Stimulated activated CD4-positive, alpha-beta T cell treated with anti-CD3 and anti-CD28 coated beads, Interleukin-2, amount 100 ng/mL, for 48 hours (primary cell): ENCODE measurements around the gene ARL17A.
"Not testable (repeated sequence)": the region's sequence is repeated elsewhere in the genome, so short reads cannot be mapped to it uniquely, and the experiment has no call there.

Source experiments
- DNase-seq, 2 donors: peaks; one replicate each; pipeline ENCODE4 v3.0.0-alpha.2; 2020

ARL17A gene

DNA sequence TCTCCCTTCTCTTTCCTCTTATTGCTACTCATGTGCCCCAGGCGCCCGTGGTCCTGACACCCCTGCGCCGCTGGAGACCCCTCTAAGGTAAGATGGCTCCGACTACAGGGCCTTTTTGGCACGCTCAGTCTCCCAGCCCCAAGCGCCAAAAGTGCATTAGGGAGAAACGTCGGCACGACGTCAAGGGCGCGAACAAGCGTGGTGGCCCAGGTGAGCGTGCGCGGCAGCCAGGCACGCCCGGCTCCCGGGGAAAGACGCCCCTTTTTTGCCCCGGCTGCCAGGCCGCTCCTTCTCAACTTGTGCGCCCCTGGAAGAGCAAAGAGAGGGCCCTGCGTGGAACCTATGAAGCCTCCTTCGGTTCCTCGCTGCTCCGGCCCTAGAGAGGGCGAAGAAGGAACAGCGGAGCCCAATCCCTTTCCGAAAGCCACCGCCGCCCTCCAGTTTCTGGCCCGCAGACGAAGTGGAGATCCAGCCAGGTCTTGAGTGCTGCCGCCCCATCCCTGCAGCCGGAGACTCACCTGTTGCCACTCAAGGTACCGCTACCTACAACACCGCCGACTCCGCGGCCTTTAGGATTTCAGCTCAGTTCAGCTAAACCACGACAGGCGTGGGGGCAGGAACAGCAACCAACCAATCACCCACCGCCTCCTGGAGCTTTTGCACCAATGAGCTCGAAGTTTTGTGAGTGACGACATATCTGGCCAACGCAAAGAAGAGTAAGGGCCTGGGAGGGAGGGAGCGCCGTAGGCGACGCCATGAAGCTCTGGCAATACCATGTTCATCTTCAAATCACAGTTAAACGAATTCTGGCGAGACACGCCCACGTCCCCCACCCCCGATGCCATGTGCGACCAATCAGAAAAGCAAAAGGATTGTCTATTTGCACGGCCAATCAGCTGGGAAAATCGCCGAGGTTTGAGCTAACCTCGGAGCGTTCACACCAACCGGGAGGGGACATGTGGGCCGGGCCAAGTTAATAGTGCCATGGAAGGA is at the start of gene ARL17A:
Gene ARL17A, minus strand, starts transcription at position 609 of the 993 bp plus-strand sequence. CDS start 3,369 bp downstream, outside the sequence.
- peak; percentile 37 to 61 for DNase-seq

DNA sequence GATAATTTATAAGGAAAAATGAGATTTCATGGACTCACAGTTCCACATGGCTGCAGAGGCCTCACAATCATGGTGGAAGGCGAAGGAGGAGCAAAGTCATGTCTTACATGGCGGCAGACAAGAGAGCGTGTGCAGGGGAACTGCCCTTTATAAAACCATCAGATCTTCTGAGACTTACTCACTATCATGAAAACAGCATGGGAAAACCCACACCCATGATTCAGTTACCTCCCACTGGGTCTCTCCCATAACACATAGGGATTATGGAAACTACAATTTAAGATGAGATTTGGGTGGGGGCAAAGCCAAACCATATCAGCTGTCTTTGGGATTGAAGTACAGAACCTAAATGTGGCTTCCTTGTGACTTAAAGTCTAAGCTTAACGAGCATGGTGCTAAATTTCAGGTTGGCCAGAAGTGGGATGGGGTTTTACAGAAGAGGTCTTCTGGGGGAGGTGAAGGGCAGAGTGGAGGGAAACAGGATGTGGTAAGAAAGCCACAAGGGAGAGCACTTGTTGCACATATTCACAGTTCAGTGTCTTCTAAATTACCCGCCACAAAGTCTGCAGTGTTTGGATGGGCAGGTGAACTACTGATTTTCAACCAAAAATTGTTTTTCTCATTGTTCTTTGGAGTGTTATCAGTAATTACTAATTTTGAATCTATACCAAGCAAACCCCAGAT is 49.4 kb upstream of the ARL17A start:
- not testable (repeated sequence) for DNase-seq

DNA sequence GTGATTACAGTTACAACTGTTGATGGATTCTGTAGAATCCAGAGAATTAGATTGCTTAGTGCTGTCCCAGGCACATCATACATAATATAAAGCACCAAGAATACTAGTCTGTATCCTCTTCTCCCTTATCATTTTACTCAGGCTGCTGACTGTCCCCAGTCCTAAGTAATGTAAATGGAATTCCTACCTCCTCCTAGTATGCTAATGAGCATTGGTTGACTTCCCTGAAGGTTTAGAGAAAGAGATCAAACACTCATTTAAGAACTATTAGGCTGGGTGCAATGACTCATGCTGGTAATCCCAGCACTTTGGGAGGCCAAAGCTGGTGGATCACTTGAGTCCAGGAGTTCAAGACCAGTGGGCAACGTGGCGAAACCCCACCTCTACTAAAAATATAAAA is 48.0 kb upstream of the ARL17A start:
- DNase-seq = not testable (repeated sequence)

DNA sequence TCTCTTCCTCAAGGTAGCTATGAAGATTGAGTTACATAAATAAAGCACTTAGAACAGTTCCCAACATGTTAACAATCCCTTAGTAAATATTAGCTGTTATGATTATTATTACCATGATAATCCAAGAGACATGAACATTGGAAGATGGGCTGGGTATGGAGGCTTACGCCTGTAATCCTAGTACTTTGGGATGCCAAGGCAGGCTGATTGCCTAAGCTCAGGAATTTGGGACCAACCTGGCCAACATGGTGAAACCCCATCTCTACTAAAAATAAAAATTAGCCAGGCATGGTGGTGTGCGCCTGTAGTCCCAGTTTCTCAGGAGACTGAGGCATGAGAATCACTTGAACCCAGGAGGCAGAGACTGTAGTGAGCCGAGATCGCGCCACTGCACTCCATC is 45.2 kb upstream of the ARL17A start:
- not testable (repeated sequence) for DNase-seq

DNA sequence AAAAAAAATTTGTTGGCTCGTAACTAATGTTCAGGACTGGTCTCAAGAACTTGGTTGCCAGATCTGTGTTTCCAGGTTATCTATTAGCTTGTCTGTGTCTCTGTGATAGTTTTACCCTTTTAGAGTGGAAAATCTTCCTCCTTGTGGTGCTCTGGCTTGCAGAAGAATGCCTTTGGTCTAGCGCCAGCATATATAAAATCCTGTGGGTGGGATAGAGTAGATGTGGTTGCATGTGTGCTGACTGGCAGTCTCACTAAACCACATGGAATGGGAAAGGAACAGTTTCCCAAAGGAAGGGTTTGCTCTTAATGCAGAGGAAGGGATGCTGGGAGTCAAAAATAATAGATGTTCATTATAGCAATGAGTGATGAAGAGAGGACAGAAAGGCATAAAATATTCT is 44.3 kb upstream of the ARL17A start:
- DNase-seq = not testable (repeated sequence)

DNA sequence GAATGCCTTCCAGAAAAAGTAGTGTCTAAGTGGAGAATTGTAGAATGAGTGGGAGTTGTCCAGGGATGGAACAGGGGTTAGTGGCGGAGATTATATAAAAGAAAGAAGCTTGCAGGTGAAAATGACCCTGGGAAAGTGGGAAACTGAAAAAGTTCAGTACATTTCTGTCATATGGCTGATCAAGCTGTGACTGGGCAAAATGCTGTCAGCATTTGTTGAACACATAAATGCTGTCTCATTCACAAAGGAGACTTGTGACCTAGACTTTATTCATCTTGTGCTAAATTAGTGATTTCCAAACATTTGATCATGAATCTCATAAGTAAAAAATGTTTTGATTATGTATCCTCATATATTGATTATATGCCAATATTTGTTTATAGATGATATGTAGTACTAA is 39.5 kb upstream of the ARL17A start:
- DNase-seq = not testable (repeated sequence)

DNA sequence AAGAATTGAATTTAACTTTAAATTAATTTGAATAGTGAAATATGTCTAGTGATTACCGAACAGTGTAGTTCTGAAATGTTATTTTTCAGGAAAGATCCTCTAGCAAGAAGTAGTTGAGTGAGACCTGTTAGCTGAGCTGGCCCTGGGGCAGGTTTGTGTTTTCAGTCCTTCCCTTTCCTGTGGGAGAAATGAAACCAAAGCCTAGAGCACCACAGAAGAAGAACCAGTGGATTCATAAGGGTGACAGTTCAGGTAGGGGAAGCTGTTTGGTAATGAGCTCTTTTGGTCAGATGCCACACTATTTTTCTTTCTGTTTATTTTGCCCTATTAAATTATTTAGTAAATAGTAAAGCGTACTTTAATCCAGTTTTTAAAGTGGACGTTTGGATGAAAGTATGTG is 37.6 kb upstream of the ARL17A start:
- DNase-seq = not testable (repeated sequence)

DNA sequence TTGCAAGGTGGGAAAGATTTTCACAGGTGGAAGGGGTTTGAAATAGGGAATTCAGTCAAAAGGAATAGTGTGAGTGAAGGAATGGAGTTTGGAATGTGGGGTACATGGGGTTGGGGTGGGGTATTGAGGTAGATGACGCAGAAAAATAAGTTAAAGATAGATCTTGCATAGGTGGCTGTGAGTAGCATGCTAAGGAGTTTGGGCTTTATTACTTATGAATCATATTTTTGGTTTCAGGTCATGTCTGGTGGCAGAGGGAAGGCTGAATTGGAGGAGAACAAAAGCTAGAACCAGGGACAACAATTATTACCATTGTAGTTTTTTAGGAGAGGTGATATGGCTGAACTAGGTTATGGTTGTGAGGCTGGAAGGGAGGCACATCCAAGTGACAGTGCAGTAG is 34.4 kb upstream of the ARL17A start:
- DNase-seq = not testable (repeated sequence)

DNA sequence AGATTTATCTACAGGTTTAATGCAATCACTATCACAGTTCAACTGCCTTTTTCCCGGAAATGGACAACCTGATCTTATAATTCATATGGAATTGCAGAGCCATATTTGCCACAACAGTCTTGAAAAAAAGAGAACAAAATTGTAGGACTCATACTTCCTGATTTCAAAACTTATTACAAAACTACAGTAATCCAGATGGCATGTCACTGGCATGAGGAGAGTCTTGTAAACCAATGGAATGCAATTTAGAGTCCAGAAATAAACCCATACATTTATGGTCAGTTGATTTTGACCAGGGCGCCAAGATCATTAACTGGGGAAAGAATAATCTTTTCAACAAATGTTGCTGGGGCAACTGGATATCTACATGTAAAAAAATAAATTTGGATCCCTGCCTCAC is 31.8 kb upstream of the ARL17A start:
- DNase-seq = not testable (repeated sequence)

DNA sequence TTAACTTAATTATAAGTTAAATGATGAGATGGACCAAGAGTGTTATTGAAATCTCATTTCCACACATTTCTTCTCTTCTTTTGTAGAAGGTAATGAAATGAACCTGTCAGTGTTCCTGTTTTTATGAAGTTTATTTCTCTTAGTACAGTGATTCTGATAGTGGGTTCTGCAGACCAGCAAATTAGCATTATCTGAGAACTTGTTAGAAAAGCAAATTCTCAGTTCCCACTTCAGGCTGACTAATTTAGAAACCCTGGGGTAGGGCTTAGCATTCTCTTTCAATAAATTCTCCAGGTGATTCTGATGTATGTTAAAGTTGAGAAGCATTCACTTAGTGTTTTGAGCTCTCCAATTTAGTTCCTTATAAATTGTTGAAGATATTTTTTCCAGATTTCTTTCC is 23.6 kb upstream of the ARL17A start:
- DNase-seq = not testable (repeated sequence)

DNA sequence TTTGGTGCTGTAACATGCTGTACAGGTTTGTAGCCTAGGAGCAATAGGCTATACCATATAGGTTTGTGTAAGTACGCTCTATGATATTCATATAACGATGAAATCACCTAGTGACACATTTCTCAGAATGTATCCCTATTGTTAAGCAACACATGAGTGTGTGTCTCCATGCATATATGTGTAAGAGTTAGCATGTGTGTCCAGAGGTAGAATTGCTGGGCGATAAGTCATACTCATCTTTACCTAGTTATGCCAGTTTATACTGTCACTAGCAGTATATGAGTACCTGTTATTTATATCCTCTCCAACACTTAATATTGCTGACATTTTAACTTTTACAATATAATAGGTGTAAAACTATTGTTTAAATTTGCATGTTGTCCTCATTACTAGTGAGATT is 21.3 kb upstream of the ARL17A start:
- DNase-seq = not testable (repeated sequence)

DNA sequence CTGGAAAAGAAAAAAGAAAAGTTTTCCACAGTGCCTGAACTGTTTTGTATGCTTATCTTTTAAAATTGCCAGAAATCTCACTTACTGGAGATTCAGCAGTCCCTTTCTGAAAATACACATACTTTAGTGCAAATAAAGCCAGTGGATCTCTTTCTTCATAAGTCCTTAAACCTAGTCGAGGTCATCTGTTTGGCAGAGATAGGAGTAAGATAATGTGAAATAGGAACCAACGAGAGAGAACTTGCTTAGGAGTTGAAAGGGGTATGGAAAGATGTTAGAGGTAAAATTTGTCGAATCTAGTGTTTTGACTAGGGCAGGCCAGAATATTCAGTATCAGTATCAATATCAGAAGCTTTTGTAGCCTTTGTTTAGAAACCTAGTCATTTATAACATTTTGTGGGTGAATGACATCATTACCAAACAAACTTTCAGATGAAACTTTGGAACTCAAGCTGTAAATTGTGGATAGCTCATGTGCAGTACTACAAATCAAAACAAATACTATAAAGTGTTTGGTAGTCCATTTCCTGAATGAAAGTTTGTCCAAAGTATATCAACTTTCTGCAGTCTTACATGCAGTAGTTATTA is 18.9 kb upstream of the ARL17A start:
- not testable (repeated sequence) for DNase-seq

DNA sequence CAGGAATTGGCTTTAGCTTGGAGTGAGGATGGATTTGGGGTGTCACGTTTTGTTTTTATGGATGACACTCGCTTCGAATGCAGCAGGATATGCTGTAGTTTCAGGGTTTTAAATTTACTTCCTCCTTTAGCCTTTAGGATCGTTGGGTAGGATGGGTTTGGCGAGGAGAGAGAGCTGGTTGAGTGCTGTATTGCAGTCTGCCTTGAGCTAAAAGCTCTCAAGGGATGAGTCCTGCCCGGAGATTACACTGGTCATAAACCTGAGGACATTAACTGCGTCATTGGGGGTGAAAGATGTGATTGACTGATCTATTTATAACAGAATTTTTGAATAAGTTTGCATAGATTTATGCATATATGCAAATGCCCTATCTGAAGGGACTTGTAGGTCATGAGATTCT is 11.8 kb upstream of the ARL17A start:
- DNase-seq = not testable (repeated sequence)

DNA sequence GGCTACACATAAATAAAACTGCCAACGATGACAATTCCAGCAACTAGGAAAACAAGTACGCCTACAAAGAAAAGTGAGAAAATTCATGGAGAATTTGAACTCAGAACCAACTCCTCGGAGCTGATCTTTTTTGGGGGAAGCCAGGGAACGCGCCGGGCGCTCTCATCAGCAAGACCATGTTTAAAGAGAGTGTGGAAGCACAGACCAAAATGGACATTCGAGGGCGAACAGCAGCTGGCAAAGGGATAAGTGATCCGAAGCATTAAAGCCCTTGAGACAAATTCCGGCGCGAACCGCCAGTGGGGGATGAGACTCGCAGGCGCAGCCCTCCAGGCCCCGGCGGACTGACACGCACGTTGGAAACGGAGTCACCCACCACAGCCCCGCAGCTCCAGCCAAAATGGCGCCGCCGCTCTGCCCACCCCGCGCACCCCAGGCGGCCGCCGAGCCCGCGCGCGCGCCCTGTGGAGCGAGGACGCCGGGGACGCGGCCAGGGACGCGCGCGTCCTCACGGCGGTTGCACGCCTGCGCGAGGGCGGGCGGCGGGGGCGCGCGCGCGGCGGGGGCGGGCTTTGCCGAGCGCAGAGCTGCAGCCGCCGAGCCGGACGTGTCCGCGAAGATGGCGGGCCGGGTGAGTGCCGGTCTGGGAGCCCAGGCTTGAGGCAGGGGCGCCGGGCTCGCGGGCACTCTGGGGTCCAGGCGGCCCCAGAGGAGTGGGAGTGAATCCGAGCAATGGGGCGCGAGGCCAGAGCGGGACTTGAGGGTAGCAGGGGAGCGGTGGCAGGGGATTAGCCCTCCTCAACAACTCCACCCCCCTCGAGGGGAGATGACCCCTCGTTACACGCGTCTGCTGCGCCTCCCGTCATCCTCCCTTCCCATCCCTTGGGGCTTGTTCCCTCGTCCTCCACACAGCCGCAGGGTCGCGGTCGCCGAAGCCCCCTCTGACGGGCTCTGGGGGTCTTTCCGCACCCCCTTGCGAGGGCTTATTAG is 11.0 kb upstream of the ARL17A start, which contains the start of gene NSF:
Gene NSF, plus strand, starts transcription at position 513 of the 990 bp plus-strand sequence. Its CDS starts 107 bp downstream, at position 620.
- not testable (repeated sequence) for DNase-seq

DNA sequence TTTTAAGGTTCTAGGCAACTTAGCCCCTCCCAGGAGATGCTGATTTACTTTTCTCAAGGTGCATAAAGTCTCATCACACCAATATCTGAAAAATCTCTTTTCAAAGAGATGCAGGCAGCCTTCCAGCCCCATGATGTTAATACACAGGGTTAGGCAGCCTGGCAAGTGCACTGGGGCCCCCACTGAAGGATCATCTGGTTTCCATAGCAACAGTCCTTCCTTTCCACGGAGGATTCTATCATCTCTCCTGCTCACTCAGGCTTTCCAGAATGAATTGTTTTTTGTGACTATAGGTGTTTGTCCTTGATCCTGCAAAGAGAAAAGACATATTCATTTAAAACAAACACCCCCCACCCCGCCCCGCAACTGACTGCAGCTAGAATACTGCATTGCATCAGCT is 6.0 kb upstream of the ARL17A start:
- DNase-seq = not testable (repeated sequence)

DNA sequence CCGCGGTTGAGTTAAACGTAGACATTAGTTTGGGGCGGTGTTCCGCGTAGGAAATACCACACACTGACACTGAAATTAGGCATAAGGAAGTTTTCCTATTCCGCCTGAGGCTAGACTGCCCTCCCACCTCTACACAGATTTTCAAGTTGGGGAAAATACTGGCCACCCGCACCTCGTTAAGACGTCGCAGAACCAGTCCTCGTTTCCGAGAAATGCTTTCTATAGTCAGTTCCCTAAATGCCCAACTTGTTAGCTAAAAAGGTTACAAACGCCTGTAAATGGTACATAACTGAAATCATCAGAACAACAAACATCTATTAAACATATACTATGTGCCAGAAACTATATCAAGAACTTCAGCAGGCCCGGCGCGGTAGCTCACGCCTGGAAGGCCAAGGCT is 591 bp upstream of the ARL17A start:
- DNase-seq = not testable (repeated sequence)

DNA sequence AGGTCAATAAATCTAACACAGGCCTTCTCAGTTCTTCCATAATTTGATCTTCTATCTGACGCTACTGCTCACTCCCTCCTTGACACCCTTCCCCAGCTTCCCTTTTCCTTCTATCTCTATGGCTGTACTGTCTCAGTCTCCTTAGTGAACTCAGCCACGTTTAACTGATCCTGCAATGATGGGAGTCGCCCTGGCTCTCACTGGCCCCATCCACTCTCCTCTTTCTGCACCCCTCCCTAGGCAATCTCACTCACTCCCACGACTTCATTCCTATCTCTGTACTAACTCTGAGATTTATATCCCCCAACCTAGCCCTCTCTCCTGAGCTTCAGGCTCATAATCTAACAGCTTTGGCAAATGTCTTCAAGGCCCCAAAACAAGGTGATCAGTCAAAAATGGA is 7.7 kb downstream of the ARL17A start:
- not testable (repeated sequence) for DNase-seq

DNA sequence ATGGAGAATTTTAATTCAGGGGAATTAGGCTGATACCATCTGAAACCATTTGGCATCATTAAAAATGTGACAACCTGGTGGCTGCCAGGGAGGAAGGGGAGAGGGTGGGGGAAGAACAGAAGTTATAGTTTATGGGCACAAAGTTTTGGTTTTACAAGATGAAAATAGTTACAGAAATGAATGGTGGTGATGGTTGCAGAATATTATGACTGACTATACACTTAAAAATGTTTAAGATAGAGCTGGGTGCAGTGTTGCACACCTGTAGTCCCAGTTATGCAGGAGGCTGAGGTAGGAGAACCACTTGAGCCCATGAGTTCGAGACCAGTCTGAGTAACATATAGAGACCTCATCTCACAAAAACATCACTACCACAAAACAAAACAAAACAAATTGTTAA is 12.5 kb downstream of the ARL17A start:
- DNase-seq = not testable (repeated sequence)

DNA sequence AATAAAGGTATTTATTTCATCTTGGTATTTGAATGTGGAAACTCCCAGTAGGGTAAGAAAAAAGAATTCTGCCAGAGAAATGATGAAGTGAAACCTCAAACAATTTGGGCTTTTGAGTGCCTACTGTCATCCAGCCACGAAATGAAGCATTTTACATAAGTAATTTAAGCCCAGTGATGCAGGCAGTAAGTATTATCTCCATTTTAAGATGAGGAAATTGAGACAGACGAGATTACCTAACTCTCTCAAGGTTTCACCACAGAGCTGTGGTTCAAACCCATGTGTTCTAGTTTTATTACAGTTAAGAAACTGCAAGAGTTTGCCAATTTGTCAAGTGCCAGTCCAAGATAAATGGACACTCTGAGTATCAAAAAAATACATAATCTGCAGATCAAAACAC is 13.2 kb downstream of the ARL17A start:
- not testable (repeated sequence) for DNase-seq

DNA sequence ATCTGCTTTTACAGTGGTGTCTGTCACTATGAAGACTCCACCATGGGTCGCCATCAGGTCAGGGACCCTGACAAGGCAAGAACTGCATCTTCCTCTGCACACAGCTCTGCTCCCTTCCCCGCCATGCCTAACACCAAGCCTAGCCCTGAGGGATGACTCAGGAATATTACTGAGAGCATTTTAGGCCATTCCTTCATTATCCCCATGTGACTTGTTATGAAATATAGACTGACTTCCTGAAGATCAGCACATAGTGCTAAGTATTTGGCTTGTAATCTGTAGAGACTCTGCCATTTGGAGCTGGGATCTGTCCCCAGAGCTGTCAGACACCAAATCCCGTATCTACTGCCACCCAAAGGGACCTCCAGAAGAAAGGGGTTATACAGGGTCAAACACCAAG is 19.4 kb downstream of the ARL17A start:
- DNase-seq = not testable (repeated sequence)

DNA sequence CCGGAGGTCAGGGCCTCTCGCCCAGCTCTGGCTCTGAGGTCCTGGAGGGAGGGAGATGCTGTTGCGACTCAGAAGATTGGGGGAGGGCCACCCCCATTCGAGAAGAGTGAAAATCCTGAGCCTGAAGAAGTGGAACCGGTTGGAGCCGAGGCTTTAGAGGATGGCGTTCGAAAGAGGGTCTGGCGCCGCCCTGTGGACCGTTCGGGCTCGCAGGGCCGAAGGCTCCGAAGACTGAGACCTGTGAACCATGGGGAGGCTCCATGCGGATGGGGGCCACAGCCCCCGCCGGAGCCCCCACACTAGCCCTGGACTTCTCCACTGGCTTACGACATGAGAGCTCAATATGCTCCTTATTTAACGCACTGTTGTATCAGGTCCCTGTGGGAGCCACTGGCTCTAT is 20.3 kb downstream of the ARL17A start:
- not testable (repeated sequence) for DNase-seq

DNA sequence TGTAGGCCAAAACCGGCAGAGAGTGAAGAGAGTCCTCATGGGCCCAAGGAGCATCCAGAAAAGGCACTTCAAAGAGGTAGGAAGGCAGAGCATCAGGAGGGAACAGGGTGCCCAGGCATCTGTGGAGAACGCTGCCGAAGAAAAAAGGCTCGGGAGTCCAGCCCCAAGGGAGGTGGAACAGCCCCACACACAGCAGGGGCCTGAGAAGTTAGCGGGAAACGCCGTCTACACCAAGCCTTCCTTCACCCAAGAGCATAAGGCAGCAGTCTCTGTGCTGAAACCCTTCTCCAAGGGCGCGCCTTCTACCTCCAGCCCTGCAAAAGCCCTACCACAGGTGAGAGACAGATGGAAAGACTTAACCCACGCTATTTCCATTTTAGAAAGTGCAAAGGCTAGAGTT is 30.9 kb downstream of the ARL17A start:
- not testable (repeated sequence) for DNase-seq
